ENCODE data around the gene SORCS2.

The SORCS2 gene

DNA sequence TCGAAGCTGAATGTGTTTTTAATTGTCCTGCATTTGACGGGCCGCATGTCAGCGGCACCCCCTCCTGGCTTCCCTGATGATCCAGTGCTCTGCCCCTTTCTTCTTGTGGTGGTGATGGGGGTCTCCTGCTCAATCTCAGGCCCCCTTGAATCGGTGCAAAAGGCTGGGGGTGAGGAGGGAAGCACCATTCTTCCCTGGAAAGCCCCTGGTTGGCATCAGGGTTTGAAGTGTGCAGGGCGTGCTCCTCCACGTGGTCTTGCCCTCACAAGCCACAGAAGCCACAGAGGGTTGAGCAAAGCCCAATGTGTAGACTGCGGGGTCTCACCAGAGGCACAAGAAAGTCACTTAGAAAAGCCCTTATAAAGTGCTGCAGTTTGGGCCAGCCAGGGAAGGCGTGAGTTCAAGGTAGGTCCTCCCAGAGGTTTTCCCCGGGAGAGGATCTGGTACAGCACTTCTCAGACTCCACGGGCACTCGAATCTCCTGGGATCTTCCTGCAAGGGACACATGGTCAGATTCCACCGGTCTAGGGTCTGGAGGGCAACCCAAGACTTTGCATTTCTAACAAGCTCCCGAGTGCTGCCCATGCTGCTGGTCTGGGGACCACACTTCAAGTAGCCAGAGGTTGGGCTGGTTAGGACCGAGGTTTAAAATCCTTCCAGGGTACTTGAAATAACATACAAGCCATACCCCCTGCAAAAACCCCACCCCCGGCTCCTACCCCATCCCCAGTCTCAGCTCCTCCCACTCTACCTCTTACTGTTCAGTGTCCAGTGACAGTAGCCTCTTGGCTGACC lies 207.3 kb downstream of the SORCS2 start:
- Histone ChIP-seq H3K4me1 (ENCODE audit: control insufficient read depth, insufficient read depth, low read depth, low read length) (peaks cover 6% of the 10 kb centered on the region), H3K9ac (ENCODE audit: low read length) (no peak overlapping the region), H3K4me3 (ENCODE audit: insufficient read depth in 1 of 2, low read depth in 1 of 2, low read length in 2 of 2) (no peak overlapping the region), H2BK5ac (ENCODE audit: low read depth, low read length, poor library complexity, severe bottlenecking) (no peak overlapping the region), H3K27ac (ENCODE audit: low read length, poor library complexity, severe bottlenecking) (no peak overlapping the region), H4K8ac (ENCODE audit: low read length) (no peak overlapping the region), H3K9me3 (ENCODE audit: control insufficient read depth, low read length) (no peaks in the 10 kb centered on the region), H2BK12ac (ENCODE audit: low read length in 2 of 2) (no peak overlapping the region), H2BK120ac (ENCODE audit: low read depth, low read length) (no peak overlapping the region), H3K23ac (ENCODE audit: low read length in 2 of 2) (no peak overlapping the region), H2BK15ac (ENCODE audit: low read depth, poor library complexity, severe bottlenecking) (no peak overlapping the region), H3K79me1 (replicated peaks; ENCODE audit: low read length, poor library complexity, severe bottlenecking) (no peaks in the 10 kb centered on the region), H3K36me3 (ENCODE audit: control insufficient read depth in 1 of 2, insufficient read depth in 2 of 2, low read depth in 1 of 2, low read length in 2 of 2) (no peaks in the 10 kb centered on the region), H3K18ac (ENCODE audit: low read depth in 1 of 2, low read length in 2 of 2) (no peak overlapping the region), H2AFZ (ENCODE audit: low read depth, low read length) (no peak overlapping the region), H4K91ac (ENCODE audit: low read length) (no peak overlapping the region), H3K27me3 (ENCODE audit: control insufficient read depth in 1 of 2, insufficient read depth in 1 of 2, low read length in 2 of 2) (peaks cover 51% of the 10 kb centered on the region in 2 experiments), H3K4ac (ENCODE audit: low read depth in 1 of 2, low read length in 2 of 2) (no peak overlapping the region), H3K4me2 (ENCODE audit: low read length, poor library complexity, severe bottlenecking) (no peak overlapping the region), H2AK5ac (ENCODE audit: low read length, severe bottlenecking) (no peak overlapping the region), H3K14ac (ENCODE audit: low read length in 2 of 2) (no peak overlapping the region)
- WGBS: 79% methylated on average over 16 of the region's 16 CpGs
- no peak for DNase-seq

DNA sequence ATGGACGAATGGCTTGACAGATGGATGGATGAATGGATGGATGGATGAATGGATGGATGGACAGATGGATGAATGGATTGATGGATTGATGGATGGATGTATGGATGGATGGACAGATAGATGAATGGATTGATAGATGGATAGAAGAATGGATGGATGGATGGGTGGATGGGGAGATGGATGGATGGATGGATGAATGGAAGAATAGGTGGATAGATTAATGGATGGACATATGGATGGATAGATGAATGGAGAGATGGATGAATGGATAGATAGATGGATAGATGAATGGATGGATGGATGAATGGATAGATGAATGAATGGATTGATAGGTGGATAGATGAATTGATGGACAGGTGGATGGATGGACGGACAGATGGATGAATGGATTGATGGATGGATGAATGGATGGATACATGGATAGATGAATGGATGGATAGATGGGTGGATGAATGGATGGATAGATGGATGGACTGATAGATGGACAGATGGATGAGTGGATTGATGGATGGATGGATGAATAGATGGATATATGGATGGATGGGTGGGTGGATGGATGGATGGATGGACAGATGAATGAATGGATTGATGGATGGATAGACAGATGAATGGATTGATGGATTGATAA lies 208.4 kb downstream of the SORCS2 start:
- H2BK12ac ChIP-seq (ENCODE audit: low read length in 2 of 2): no peak overlapping the region
- peaks cover 3% of the 10 kb centered on the region for H3K9me3 ChIP-seq (ENCODE audit: control insufficient read depth, low read length)
- no peak overlapping the region for H3K4me3 ChIP-seq (ENCODE audit: insufficient read depth in 1 of 2, low read depth in 1 of 2, low read length in 2 of 2)
- no peak overlapping the region for H2BK120ac ChIP-seq (ENCODE audit: low read depth, low read length)
- no peak overlapping the region for H3K27ac ChIP-seq (ENCODE audit: low read length, poor library complexity, severe bottlenecking)
- H4K8ac ChIP-seq (ENCODE audit: low read length): no peak overlapping the region
- no peak overlapping the region for H3K4me2 ChIP-seq (ENCODE audit: low read length, poor library complexity, severe bottlenecking)
- H3K14ac ChIP-seq (ENCODE audit: low read length in 2 of 2): no peak overlapping the region
- no peak overlapping the region for H3K18ac ChIP-seq (ENCODE audit: low read depth in 1 of 2, low read length in 2 of 2)
- no peak overlapping the region for H3K4ac ChIP-seq (ENCODE audit: low read depth in 1 of 2, low read length in 2 of 2)
- H3K27me3 ChIP-seq (ENCODE audit: control insufficient read depth in 1 of 2, insufficient read depth in 1 of 2, low read length in 2 of 2): peaks cover 40 to 41% of the 10 kb centered on the region in 2 experiments
- no peak overlapping the region for H2AK5ac ChIP-seq (ENCODE audit: low read length, severe bottlenecking)
- H3K4me1 ChIP-seq (ENCODE audit: control insufficient read depth, insufficient read depth, low read depth, low read length): peaks cover 6% of the 10 kb centered on the region
- no peak overlapping the region for H3K23ac ChIP-seq (ENCODE audit: low read length in 2 of 2)
- no peak overlapping the region for H3K9ac ChIP-seq (ENCODE audit: low read length)
- DNase-seq: no peak
- no peaks in the 10 kb centered on the region for H3K79me1 ChIP-seq (replicated peaks; ENCODE audit: low read length, poor library complexity, severe bottlenecking)
- H2BK15ac ChIP-seq (ENCODE audit: low read depth, poor library complexity, severe bottlenecking): no peak overlapping the region
- no peaks in the 10 kb centered on the region for H3K36me3 ChIP-seq (ENCODE audit: control insufficient read depth in 1 of 2, insufficient read depth in 2 of 2, low read depth in 1 of 2, low read length in 2 of 2)
- no peak overlapping the region for H4K91ac ChIP-seq (ENCODE audit: low read length)
- H2AFZ ChIP-seq (ENCODE audit: low read depth, low read length): no peak overlapping the region
- H2BK5ac ChIP-seq (ENCODE audit: low read depth, low read length, poor library complexity, severe bottlenecking): no peak overlapping the region
- WGBS: 70% methylated on average over 2 of the region's 2 CpGs

- Histone ChIP-seq H3K23ac (ENCODE audit: low read length in 2 of 2) (no peak overlapping the region), H3K14ac (ENCODE audit: low read length in 2 of 2) (no peak overlapping the region), H3K9me3 (ENCODE audit: control insufficient read depth, low read length) (peaks cover 16% of the 10 kb centered on the region), H3K4me2 (ENCODE audit: low read length, poor library complexity, severe bottlenecking) (no peak overlapping the region), H2AFZ (ENCODE audit: low read depth, low read length) (no peak overlapping the region), H3K27me3 (ENCODE audit: control insufficient read depth in 1 of 2, insufficient read depth in 1 of 2, low read length in 2 of 2) (peaks cover 24 to 27% of the 10 kb centered on the region in 2 experiments), H3K4me1 (ENCODE audit: control insufficient read depth, insufficient read depth, low read depth, low read length) (peaks cover 6% of the 10 kb centered on the region), H3K27ac (ENCODE audit: low read length, poor library complexity, severe bottlenecking) (no peak overlapping the region), H3K4me3 (ENCODE audit: insufficient read depth in 1 of 2, low read depth in 1 of 2, low read length in 2 of 2) (no peak overlapping the region), H4K8ac (ENCODE audit: low read length) (no peak overlapping the region), H3K4ac (ENCODE audit: low read depth in 1 of 2, low read length in 2 of 2) (no peak overlapping the region), H2BK5ac (ENCODE audit: low read depth, low read length, poor library complexity, severe bottlenecking) (no peak overlapping the region), H3K79me1 (replicated peaks; ENCODE audit: low read length, poor library complexity, severe bottlenecking) (no peaks in the 10 kb centered on the region), H3K36me3 (ENCODE audit: control insufficient read depth in 1 of 2, insufficient read depth in 2 of 2, low read depth in 1 of 2, low read length in 2 of 2) (no peaks in the 10 kb centered on the region), H3K18ac (ENCODE audit: low read depth in 1 of 2, low read length in 2 of 2) (no peak overlapping the region), H2BK15ac (ENCODE audit: low read depth, poor library complexity, severe bottlenecking) (no peak overlapping the region), H4K91ac (ENCODE audit: low read length) (no peak overlapping the region), H2BK12ac (ENCODE audit: low read length in 2 of 2) (no peak overlapping the region), H3K9ac (ENCODE audit: low read length) (no peak overlapping the region), H2BK120ac (ENCODE audit: low read depth, low read length) (no peak overlapping the region), H2AK5ac (ENCODE audit: low read length, severe bottlenecking) (no peak overlapping the region)
- 69% methylated on average over 4 of the region's 4 CpGs for WGBS
- no peak for DNase-seq
These were observed 210.2 kb downstream of the SORCS2 start for GRCh38 chr4:7402526-7402925.

GRCh38 chr4:7403001-7403400 lies 210.7 kb downstream of the SORCS2 start:
- WGBS: 66% methylated on average over 3 of the region's 3 CpGs
- H2BK5ac ChIP-seq (ENCODE audit: low read depth, low read length, poor library complexity, severe bottlenecking): no peak overlapping the region

More at GRCh38 chr4:7403001-7403400, 210.7 kb downstream of the SORCS2 start:
- Histone ChIP-seq H3K4me2 (ENCODE audit: low read length, poor library complexity, severe bottlenecking) (no peak overlapping the region), H3K9ac (ENCODE audit: low read length) (no peak overlapping the region), H3K36me3 (ENCODE audit: control insufficient read depth in 1 of 2, insufficient read depth in 2 of 2, low read depth in 1 of 2, low read length in 2 of 2) (no peaks in the 10 kb centered on the region), H2BK12ac (ENCODE audit: low read length in 2 of 2) (no peak overlapping the region), H3K27me3 (ENCODE audit: control insufficient read depth in 1 of 2, insufficient read depth in 1 of 2, low read length in 2 of 2) (peaks cover 19 to 22% of the 10 kb centered on the region in 2 experiments), H3K79me1 (replicated peaks; ENCODE audit: low read length, poor library complexity, severe bottlenecking) (no peaks in the 10 kb centered on the region), H3K9me3 (ENCODE audit: control insufficient read depth, low read length) (peaks cover 21% of the 10 kb centered on the region), H3K27ac (ENCODE audit: low read length, poor library complexity, severe bottlenecking) (no peak overlapping the region), H3K4me3 (ENCODE audit: insufficient read depth in 1 of 2, low read depth in 1 of 2, low read length in 2 of 2) (no peak overlapping the region), H3K14ac (ENCODE audit: low read length in 2 of 2) (no peak overlapping the region), H2AFZ (ENCODE audit: low read depth, low read length) (no peak overlapping the region), H2BK120ac (ENCODE audit: low read depth, low read length) (no peak overlapping the region), H3K4ac (ENCODE audit: low read depth in 1 of 2, low read length in 2 of 2) (no peak overlapping the region), H4K91ac (ENCODE audit: low read length) (no peak overlapping the region), H3K4me1 (ENCODE audit: control insufficient read depth, insufficient read depth, low read depth, low read length) (peaks cover under 1% of the 10 kb centered on the region), H2AK5ac (ENCODE audit: low read length, severe bottlenecking) (no peak overlapping the region), H3K18ac (ENCODE audit: low read depth in 1 of 2, low read length in 2 of 2) (no peak overlapping the region), H4K8ac (ENCODE audit: low read length) (no peak overlapping the region), H2BK15ac (ENCODE audit: low read depth, poor library complexity, severe bottlenecking) (no peak overlapping the region), H3K23ac (ENCODE audit: low read length in 2 of 2) (no peak overlapping the region)
- DNase-seq: no peak

Data from mesenchymal stem cell (in vitro differentiated cells and primary cell).